ENCODE results near the gene KY.

DNA sequence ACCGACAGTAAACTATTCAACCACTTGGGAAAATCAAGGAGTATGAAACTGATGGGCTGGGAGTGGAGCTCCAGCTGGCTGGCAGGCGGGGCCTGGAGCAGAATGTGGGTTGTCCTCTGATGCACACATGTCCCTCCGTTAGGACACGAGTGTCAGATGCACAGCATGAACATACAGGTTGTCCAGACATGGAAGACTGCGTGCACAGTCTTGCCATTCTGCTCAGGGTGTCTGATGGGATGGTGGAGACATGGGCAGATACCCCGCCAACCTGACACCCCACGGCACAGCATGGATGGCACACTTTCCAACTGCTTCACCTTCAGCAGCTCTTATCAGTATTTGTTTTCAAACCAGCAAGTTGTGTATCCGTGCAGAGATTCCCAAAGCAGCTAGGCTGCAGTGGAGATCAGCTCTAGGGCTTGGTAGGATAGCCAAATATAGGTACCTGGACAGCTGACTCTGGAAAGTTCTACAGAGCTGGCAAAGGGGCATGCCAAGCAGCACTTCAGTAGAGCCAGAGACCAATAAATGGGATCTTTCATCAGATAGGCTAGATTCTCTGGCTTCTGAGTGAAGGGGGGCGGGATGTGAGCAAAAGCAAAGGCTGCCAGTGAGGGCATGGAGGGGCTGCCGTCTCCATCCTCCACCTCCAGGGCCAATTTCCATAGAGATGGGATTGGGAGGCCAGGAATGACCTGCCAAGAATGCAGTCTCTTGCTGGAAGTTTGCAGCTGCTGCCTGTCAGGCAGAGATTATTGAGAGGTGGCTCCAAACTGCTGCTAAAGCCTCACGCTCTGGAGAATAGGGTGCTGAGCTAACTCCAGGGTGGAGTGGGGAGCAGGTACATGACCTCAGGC is 47.2 kb upstream of the KY start:
- TF ChIP-seq, protein P1, sequence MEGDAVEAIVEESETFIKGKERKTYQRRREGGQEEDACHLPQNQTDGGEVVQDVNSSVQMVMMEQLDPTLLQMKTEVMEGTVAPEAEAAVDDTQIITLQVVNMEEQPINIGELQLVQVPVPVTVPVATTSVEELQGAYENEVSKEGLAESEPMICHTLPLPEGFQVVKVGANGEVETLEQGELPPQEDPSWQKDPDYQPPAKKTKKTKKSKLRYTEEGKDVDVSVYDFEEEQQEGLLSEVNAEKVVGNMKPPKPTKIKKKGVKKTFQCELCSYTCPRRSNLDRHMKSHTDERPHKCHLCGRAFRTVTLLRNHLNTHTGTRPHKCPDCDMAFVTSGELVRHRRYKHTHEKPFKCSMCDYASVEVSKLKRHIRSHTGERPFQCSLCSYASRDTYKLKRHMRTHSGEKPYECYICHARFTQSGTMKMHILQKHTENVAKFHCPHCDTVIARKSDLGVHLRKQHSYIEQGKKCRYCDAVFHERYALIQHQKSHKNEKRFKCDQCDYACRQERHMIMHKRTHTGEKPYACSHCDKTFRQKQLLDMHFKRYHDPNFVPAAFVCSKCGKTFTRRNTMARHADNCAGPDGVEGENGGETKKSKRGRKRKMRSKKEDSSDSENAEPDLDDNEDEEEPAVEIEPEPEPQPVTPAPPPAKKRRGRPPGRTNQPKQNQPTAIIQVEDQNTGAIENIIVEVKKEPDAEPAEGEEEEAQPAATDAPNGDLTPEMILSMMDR (conservative IDR thresholded peaks at IDR 0.05; ENCODE audit: low read depth, low read length) = no peak
- TF ChIP-seq EZH2 (IDR thresholded peaks at IDR 0.05; ENCODE audit: borderline replicate concordance, low read depth, low read length, poor library complexity, severe bottlenecking) = no peak
